SH-SY5Y (cell line): ENCODE data around the gene DNM3.

Experiments
- GATA2 ChIP-seq: IDR thresholded peaks from 2 replicates; pipeline ENCODE4 v1.6.1; 2011; ENCODE audit warnings: mild to moderate bottlenecking, low read depth, low read length
- GATA3 ChIP-seq: IDR thresholded peaks from 2 replicates; pipeline ENCODE4 v1.6.1; 2011; ENCODE audit warnings: low read depth, mild to moderate bottlenecking, low read length, moderate library complexity

DNA sequence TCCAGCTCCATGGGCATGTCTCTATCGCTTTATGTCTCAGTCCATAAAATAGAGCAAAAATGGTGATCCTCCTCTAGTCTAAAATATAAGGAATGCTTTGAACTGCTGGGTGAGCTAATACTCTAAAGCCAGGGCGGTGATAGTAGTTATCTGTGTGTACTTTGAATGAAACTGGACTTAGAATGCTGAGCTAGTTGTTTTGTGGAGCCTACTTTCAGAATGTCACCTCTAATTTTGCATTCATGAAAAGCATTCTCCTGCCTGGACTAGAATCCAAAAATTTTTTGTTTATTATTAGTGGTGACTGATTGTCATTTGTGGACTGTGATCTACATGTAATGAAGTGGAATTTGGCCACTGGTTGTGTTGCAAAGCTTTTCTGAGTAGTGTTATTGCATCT lies 337.6 kb downstream of the DNM3 start:
- TF ChIP-seq GATA2 = no peak
- TF ChIP-seq GATA3 = no peak
